Measurements from ENCODE around the gene SAXO2.
"Not testable (repeated sequence)": the region's sequence is repeated elsewhere in the genome, so short reads cannot be mapped to it uniquely, and the experiment has no call there.

Gene SAXO2

DNA sequence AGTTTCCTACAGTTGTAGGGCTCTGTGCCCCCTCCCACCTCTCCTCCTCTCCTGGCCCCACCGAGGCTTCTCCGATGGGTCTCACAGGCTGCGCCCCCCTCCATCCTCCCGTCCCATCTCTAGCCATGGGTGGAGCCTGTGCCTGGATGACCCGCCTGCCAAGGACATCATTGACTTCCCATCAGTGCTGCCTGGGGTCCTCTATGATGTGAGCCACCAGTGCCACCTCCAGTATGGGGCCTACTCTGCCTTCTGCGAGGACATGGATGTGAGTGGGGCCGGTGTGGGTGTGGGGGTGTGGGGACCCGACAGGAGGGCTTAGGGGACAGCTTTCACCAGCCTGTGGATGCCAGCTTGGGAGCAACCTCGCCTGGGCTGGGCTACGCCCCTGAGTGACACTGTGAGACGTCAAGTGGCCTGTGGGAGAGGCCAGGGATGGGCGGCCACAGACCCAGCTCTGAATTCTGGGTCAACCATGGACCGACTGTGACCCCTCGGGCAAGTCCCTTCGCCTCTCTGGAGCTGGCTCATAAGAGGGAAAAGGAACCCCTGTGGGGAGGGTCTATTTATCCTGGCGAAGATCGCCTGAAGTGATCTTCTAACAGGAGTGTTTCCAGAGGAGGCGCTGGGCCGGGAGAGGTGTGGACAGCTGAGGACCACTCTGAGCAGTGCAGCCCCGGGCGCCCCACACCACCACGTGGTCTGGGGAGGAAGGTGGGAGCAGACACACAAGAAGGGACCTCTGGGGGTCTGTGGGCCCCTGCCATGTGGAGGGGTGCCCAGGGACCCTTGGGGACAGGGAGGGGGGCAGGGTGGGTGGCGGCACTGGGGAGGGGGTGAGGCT is 53.9 kb downstream of the SAXO2 start:
- not testable (repeated sequence) for H3K4me1 ChIP-seq (ENCODE audit: insufficient read depth, low read length); H3K27ac ChIP-seq (ENCODE audit: low read depth, low read length); H3K27me3 ChIP-seq (ENCODE audit: control insufficient read depth in 1 of 2, insufficient read depth in 2 of 2, low read length in 2 of 2); H3K4me3 ChIP-seq (ENCODE audit: low read depth in 1 of 2, low read length in 2 of 2); H3K9ac ChIP-seq (ENCODE audit: low read length); H3K36me3 ChIP-seq (ENCODE audit: insufficient read depth, low read length); H3K9me3 ChIP-seq (ENCODE audit: low read length)

DNA sequence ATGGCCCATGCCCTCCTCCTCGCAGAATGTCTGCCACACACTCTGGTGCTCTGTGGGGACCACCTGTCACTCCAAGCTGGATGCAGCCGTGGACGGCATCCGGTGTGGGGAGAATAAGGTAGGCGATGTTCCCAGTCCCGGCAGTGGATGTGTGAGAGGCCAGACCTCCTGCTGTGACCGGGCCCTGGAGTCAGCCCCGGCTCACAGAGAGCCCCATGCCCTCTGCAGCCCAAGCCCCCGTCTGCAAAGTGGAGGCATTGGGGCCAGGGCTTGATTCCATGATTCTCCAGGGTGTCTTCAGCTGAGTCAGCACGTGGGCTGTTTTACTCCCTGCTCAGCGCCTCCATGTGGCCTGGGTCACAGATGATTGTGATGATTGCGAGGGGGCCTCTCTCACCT is 54.5 kb downstream of the SAXO2 start:
- Histone ChIP-seq H3K9ac (ENCODE audit: low read length) (no peak overlapping the region), H3K4me3 (ENCODE audit: low read depth in 1 of 2, low read length in 2 of 2) (no peak overlapping the region), H3K9me3 (ENCODE audit: low read length) (no peaks in the 10 kb centered on the region), H3K36me3 (ENCODE audit: insufficient read depth, low read length) (no peaks in the 10 kb centered on the region), H3K4me1 (ENCODE audit: insufficient read depth, low read length) (no peaks in the 10 kb centered on the region), H3K27ac (ENCODE audit: low read depth, low read length) (no peak overlapping the region), H3K27me3 (ENCODE audit: control insufficient read depth in 1 of 2, insufficient read depth in 2 of 2, low read length in 2 of 2) (no peaks in the 10 kb centered on the region)

DNA sequence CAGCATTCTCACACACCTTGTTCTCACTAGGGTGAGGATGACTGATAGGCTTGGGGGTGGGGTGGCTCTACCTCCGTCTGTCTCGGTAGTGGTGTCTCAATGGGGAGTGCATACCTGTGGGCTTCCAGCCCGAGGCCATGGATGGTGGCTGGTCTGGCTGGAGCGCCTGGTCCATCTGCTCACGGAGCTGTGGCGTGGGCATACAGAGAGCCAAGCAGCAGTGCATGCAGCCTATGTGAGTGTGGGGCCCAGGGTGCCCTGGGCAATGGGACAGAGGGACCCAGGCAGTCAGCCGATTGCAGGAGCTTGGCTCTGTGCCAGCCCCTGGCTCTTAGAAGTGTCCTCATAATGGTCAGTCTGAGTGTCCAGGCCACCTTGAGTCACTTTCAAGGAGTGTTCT is 54.9 kb downstream of the SAXO2 start:
- H3K36me3 ChIP-seq (ENCODE audit: insufficient read depth, low read length); H3K27me3 ChIP-seq (ENCODE audit: control insufficient read depth in 1 of 2, insufficient read depth in 2 of 2, low read length in 2 of 2); H3K9ac ChIP-seq (ENCODE audit: low read length); H3K9me3 ChIP-seq (ENCODE audit: low read length); H3K27ac ChIP-seq (ENCODE audit: low read depth, low read length); H3K4me1 ChIP-seq (ENCODE audit: insufficient read depth, low read length); H3K4me3 ChIP-seq (ENCODE audit: low read depth in 1 of 2, low read length in 2 of 2): not testable (repeated sequence)

DNA sequence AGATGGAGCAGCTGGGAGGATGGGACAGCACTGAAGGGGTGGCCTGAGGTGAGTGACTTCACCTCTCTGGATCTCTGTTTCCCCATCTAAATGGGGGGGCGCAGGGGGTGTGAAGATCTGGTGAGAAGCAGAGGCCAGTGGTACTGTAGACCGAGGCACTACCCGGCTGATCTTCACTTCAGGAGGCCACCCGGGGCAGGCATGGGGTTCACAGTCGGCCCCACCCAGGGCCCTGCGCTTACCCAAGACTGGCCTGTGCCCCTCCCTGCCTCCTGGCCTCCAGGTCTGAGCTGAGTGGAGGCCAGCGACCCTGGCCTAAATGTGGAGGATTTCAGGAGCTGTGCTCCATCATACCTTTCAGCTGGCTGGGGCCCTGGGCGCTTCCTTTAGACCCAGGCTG is 55.7 kb downstream of the SAXO2 start:
- H3K4me1 ChIP-seq (ENCODE audit: insufficient read depth, low read length); H3K27me3 ChIP-seq (ENCODE audit: control insufficient read depth in 1 of 2, insufficient read depth in 2 of 2, low read length in 2 of 2); H3K9me3 ChIP-seq (ENCODE audit: low read length); H3K27ac ChIP-seq (ENCODE audit: low read depth, low read length); H3K36me3 ChIP-seq (ENCODE audit: insufficient read depth, low read length); H3K9ac ChIP-seq (ENCODE audit: low read length); H3K4me3 ChIP-seq (ENCODE audit: low read depth in 1 of 2, low read length in 2 of 2): not testable (repeated sequence)

DNA sequence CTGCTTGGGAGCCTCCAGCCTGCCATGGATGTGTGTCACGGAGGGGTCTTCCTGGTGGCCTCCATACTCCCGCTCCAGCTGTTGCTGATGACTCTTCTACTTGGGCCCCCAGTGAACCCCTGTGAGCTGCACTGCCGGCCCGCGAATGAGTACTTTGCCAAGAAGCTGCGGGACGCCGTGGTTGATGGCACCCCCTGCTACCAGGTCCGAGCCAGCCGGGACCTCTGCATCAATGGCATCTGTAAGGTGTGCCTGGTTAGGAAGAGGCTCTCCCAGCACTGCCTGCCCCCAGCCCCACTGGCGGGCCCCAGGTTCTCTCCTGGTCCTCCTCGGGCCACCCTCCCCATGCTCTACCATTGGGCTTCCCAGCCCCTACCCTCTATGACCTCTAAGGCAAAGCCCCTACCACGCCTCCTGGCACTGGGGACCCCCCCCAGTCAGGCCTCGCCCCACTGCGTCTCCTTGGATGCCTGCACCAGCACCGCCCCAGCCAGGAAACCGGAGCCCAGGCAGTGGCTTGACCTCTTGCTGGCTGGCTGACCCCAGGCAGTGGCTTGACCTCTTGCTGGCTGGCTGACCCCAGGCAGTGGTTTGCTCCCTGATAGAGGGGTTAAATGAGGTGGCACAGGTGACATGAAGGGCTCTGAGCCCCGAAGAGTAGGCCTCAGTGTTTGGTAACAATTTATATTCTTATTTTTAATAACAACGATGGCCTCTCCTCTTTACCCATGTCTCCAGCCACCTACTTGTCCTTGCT is 57.1 kb downstream of the SAXO2 start:
- not testable (repeated sequence) for H3K36me3 ChIP-seq (ENCODE audit: insufficient read depth, low read length); H3K4me3 ChIP-seq (ENCODE audit: low read depth in 1 of 2, low read length in 2 of 2); H3K27ac ChIP-seq (ENCODE audit: low read depth, low read length); H3K27me3 ChIP-seq (ENCODE audit: control insufficient read depth in 1 of 2, insufficient read depth in 2 of 2, low read length in 2 of 2); H3K9me3 ChIP-seq (ENCODE audit: low read length); H3K9ac ChIP-seq (ENCODE audit: low read length); H3K4me1 ChIP-seq (ENCODE audit: insufficient read depth, low read length)

DNA sequence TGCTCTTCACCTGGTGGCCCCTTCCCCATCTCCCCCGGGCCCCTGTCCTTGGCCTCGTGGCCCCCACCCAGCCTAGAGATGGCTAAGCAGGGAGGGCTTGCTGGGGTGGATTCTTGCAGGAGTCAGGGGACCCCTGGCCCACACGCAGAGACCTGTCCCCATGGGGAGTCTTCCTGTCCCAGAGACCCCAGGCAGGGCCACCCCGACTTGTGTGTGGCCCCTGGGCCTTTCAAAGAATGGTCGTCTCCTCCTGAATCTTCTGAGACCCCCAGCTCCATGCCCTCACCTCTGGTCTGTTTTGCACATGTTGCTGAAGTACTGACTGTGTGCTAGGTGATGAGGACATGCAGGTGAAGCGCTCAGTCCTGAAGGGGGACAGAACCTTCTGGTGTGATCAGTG is 58.2 kb downstream of the SAXO2 start:
- H3K4me3 ChIP-seq (ENCODE audit: low read depth in 1 of 2, low read length in 2 of 2); H3K9me3 ChIP-seq (ENCODE audit: low read length); H3K9ac ChIP-seq (ENCODE audit: low read length); H3K27ac ChIP-seq (ENCODE audit: low read depth, low read length); H3K27me3 ChIP-seq (ENCODE audit: control insufficient read depth in 1 of 2, insufficient read depth in 2 of 2, low read length in 2 of 2); H3K36me3 ChIP-seq (ENCODE audit: insufficient read depth, low read length); H3K4me1 ChIP-seq (ENCODE audit: insufficient read depth, low read length): not testable (repeated sequence)

DNA sequence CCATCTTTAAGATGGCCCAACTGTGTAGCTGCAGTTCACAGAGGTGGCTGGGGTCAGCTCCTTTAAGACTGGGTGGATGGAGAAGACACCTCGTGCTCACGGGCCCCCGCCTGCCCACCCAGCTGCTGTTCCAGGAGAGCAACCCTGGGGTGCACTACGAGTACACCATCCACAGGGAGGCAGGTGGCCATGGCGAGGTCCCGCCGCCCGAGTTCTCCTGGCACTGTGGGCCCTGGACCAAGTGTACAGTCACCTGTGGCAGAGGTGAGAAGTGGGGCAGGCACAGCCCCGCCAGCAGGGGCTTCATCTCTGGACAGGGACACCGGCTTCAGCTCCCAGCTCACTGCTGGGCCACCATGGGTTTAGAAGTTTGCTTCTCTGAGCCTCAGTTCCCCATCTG is 59.9 kb downstream of the SAXO2 start:
- not testable (repeated sequence) for H3K4me3 ChIP-seq (ENCODE audit: low read depth in 1 of 2, low read length in 2 of 2); H3K4me1 ChIP-seq (ENCODE audit: insufficient read depth, low read length); H3K27ac ChIP-seq (ENCODE audit: low read depth, low read length); H3K9me3 ChIP-seq (ENCODE audit: low read length); H3K36me3 ChIP-seq (ENCODE audit: insufficient read depth, low read length); H3K27me3 ChIP-seq (ENCODE audit: control insufficient read depth in 1 of 2, insufficient read depth in 2 of 2, low read length in 2 of 2); H3K9ac ChIP-seq (ENCODE audit: low read length)

DNA sequence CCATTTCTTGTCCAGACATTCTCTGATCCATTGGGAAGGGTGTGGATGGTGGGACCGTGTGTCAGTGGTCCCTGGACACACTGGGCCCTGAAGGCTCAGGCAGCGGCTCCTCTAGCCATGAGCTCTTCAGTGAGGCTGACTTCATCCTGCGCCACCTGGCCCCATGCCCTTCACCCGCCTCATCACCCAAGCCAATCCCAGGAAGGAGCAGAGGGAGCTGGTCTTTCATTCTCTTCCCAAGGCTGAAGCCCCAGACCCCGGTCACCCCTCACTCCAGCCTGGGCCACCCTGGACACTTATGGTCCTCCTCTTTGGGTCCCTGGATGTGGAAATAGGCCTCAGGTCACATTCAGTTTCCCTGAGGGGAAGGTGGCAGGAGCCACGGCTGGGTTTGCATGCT is 62.2 kb downstream of the SAXO2 start:
- H3K27me3 ChIP-seq (ENCODE audit: control insufficient read depth in 1 of 2, insufficient read depth in 2 of 2, low read length in 2 of 2); H3K4me1 ChIP-seq (ENCODE audit: insufficient read depth, low read length); H3K9me3 ChIP-seq (ENCODE audit: low read length); H3K4me3 ChIP-seq (ENCODE audit: low read depth in 1 of 2, low read length in 2 of 2); H3K36me3 ChIP-seq (ENCODE audit: insufficient read depth, low read length); H3K27ac ChIP-seq (ENCODE audit: low read depth, low read length); H3K9ac ChIP-seq (ENCODE audit: low read length): not testable (repeated sequence)

DNA sequence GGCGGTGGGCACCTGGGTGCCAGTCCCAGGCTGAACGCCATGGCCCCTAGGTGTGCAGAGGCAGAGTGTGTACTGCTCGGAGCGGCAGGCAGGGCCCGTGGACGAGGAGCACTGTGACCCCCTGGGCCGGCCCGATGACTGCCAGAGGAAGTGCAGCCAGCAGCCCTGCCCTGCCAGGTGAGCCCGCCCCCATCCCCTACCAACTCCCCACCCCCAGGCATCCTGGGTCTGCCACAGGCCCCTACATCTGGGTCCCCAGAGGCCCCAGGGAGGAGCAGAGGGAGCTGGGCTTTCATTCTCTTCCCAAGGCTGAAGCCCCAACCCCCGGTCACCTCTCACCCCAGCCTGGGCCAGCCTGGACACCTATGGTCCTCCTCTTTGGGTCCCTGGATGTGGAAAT is 63.0 kb downstream of the SAXO2 start:
- not testable (repeated sequence) for H3K4me1 ChIP-seq (ENCODE audit: insufficient read depth, low read length)

DNA sequence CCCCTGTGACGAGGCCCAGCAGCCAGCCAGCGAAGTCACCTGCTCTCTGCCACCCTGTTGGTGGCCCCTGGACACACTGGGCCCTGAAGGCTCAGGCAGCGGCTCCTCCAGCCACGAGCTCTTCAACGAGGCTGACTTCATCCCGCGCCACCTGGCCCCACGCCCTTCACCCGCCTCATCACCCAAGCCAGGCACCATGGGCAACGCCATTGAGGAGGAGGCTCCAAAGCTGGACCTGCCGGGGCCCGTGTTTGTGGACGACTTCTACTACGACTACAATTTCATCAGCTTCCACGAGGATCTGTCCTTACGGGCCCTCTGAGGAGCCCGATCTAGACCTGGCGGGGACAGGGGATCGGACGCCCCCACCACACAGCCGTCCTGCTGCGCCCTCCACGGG is 64.3 kb downstream of the SAXO2 start:
- H3K27ac ChIP-seq (ENCODE audit: low read depth, low read length); H3K9me3 ChIP-seq (ENCODE audit: low read length); H3K36me3 ChIP-seq (ENCODE audit: insufficient read depth, low read length); H3K9ac ChIP-seq (ENCODE audit: low read length); H3K27me3 ChIP-seq (ENCODE audit: control insufficient read depth in 1 of 2, insufficient read depth in 2 of 2, low read length in 2 of 2); H3K4me3 ChIP-seq (ENCODE audit: low read depth in 1 of 2, low read length in 2 of 2); H3K4me1 ChIP-seq (ENCODE audit: insufficient read depth, low read length): not testable (repeated sequence)

More for the DNA sequence above, 63.0 kb downstream of the SAXO2 start:
- not testable (repeated sequence) for H3K4me3 ChIP-seq (ENCODE audit: low read depth in 1 of 2, low read length in 2 of 2); H3K9ac ChIP-seq (ENCODE audit: low read length); H3K9me3 ChIP-seq (ENCODE audit: low read length); H3K36me3 ChIP-seq (ENCODE audit: insufficient read depth, low read length); H3K27ac ChIP-seq (ENCODE audit: low read depth, low read length); H3K27me3 ChIP-seq (ENCODE audit: control insufficient read depth in 1 of 2, insufficient read depth in 2 of 2, low read length in 2 of 2)

DNA sequence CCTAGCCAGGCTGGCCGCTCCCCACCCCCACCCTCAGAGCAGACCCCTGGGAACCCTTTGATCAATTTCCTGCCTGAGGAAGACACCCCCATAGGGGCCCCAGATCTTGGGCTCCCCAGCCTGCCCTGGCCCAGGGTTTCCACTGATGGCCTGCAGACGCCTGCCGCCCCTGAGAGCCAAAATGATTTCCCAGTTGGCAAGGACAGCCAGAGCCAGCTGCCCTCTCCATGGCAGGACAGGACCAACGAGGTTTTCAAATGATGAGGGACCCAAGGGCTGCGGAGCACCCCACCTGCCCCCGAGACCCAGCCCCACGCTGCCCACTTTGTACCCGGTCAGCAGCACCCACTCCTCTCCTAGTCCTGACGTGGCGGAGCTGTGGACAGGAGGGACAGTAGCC is 64.8 kb downstream of the SAXO2 start:
- not testable (repeated sequence) for H3K4me3 ChIP-seq (ENCODE audit: low read depth in 1 of 2, low read length in 2 of 2); H3K9me3 ChIP-seq (ENCODE audit: low read length); H3K4me1 ChIP-seq (ENCODE audit: insufficient read depth, low read length); H3K9ac ChIP-seq (ENCODE audit: low read length); H3K36me3 ChIP-seq (ENCODE audit: insufficient read depth, low read length); H3K27me3 ChIP-seq (ENCODE audit: control insufficient read depth in 1 of 2, insufficient read depth in 2 of 2, low read length in 2 of 2); H3K27ac ChIP-seq (ENCODE audit: low read depth, low read length)

DNA sequence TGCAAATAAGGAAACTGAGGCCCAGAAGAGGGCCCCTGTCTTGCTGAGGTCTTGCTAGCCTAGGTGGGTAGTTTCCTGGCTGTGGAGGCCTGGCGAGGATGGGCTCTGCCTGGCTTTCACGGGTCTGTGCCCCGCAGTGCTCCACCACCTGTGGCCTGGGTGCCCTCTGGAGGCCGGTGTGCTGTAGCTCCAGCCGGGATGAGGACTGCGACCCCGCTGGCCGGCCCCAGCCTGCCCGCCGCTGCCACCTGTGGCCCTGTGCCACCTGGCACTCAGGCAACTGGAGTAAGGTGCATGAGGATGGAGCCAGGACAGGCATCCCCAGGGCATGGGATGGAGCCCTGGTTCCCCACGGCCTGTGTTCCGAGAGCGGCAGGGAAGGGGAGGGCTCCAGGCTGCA is 66.4 kb downstream of the SAXO2 start:
- H3K27me3 ChIP-seq (ENCODE audit: control insufficient read depth in 1 of 2, insufficient read depth in 2 of 2, low read length in 2 of 2); H3K9ac ChIP-seq (ENCODE audit: low read length); H3K27ac ChIP-seq (ENCODE audit: low read depth, low read length); H3K4me1 ChIP-seq (ENCODE audit: insufficient read depth, low read length); H3K36me3 ChIP-seq (ENCODE audit: insufficient read depth, low read length); H3K9me3 ChIP-seq (ENCODE audit: low read length); H3K4me3 ChIP-seq (ENCODE audit: low read depth in 1 of 2, low read length in 2 of 2): not testable (repeated sequence)

Data from muscle layer of colon (tissue), 2 donors.